Fibroblast of mammary gland (primary cell): ENCODE measurements around the gene ZNF836.

Experiments used
- DNase-seq: peaks from one replicate; pipeline ENCODE4 v3.0.0-alpha.2; 2010; ENCODE audit warnings: low read depth
- H3K4me3 ChIP-seq: 2 replicates; pipeline ENCODE4 v1.5.1; 2011; ENCODE audit warnings: low read depth, mild to moderate bottlenecking, low read length, moderate library complexity; ENCODE audit not compliant: control insufficient read depth
- TF ChIP-seq, protein P1 (sequence below): conservative IDR thresholded peaks from 2 replicates; pipeline ENCODE4 v1.5.1; 2011; ENCODE audit warnings: low read depth, low read length, inconsistent platforms; ENCODE audit not compliant: control insufficient read depth, insufficient read depth

ZNF836 gene

DNA sequence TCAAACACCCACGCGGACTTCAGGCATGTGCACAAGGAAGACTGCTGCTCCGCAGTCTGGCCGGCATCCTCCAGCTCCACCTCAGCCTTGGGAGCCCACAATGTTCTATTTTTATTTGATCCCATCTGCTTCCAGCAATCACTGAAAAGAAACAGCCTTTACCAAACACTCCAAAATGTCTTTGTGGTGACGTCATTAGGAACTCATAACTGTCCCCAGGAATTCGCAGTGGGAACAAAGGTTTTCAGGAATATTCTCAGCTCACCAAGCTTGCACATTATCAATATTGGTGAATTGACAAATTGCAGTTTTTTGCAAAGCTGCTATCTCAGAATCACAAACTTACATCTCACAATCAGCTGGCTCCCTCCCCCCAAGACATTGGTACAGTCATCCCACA is 60.6 kb downstream of the ZNF836 start:
- DNase-seq: no peak
- H3K4me3 ChIP-seq: no peak overlapping the region
- TF ChIP-seq, protein P1, sequence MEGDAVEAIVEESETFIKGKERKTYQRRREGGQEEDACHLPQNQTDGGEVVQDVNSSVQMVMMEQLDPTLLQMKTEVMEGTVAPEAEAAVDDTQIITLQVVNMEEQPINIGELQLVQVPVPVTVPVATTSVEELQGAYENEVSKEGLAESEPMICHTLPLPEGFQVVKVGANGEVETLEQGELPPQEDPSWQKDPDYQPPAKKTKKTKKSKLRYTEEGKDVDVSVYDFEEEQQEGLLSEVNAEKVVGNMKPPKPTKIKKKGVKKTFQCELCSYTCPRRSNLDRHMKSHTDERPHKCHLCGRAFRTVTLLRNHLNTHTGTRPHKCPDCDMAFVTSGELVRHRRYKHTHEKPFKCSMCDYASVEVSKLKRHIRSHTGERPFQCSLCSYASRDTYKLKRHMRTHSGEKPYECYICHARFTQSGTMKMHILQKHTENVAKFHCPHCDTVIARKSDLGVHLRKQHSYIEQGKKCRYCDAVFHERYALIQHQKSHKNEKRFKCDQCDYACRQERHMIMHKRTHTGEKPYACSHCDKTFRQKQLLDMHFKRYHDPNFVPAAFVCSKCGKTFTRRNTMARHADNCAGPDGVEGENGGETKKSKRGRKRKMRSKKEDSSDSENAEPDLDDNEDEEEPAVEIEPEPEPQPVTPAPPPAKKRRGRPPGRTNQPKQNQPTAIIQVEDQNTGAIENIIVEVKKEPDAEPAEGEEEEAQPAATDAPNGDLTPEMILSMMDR: no peak
